HG03103 (cell line): ENCODE results near the gene DDIAS.
"Not testable (repeated sequence)": the region's sequence is repeated elsewhere in the genome, so short reads cannot be mapped to it uniquely, and the experiment has no call there.

Experiments used
- ATAC-seq: cut with Tn5 transposase; IDR thresholded peaks from one replicate; pipeline ENCODE4 v1.9.1; 2021; ENCODE audit warnings: low read depth; ENCODE audit not compliant: unreplicated experiment

Gene DDIAS

GRCh38 chr11:82960779-82961143 is 59.2 kb downstream of the DDIAS start:
- ATAC-seq: no peak

DNA sequence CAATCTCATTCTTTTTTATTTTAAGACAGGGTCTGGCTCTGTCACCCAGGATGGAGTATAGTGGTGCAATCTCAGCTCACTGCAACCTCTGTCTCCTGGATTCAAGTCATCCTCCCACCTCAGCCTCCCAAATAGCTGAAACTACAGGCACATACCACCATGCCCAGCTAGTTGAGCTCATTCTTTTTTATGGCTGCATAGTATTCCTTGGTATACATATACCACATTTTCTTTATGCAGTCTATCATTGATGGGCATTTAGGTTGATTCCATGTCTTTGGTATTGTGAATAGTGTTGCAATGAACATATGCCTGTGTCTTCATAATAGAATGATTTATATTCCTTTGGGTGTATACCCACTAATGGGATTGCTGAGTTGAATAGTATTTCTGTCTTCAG is 60.5 kb downstream of the DDIAS start:
- ATAC-seq: not testable (repeated sequence)

GRCh38 chr11:82967381-82967780 is 65.8 kb downstream of the DDIAS start:
- no peak for ATAC-seq

DNA sequence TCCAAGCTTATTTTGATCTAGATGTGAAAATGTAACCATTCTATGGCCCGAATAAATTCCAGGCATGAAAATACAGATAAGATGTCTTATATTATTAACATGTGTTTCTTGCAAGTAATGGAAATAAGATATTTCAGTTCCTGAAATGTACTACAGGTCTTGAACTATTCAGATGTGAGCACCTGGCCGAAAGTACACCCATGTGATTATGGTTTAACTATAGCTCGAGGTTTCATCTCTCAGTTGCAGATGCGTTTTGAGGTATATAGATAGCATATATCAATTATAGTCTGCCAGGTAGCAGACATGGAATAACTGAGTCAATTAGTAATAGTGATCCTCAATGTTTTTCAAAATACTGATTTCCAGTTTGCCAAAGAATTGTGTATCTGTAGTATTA is 68.3 kb downstream of the DDIAS start:
- peak; percentile 97 for ATAC-seq

DNA sequence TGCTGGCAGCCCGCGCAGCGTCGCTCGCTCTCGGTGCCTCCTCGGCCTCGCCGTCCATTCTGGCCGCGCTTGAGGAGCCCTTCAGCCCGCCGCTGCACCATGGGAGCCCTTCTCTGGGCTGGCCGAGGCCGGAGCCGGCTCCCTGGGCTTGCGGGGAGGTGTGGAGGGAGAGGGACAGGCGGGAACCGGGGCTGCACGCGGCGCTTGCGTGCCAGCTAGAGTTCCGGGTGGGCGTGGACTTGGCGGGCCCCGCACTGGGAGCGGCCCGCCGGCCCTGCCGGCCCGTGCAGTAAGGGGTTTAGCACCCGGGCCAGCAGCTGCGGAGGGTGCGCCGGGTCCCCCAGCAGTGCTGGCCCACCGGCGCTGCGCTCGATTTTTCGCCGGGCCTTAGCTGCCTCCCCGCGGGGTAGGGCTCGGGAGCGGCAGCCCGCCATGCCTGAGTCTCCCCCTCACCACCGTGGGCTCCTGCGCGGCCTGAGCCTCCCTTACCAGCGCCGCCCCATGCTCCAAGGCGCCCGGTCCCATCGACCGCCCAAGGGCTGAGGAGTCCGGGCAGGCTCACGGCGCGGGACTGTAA is 69.1 kb downstream of the DDIAS start:
- not testable (repeated sequence) for ATAC-seq

- not testable (repeated sequence) for ATAC-seq
These were observed 70.0 kb downstream of the DDIAS start for GRCh38 chr11:82971519-82971946.

GRCh38 chr11:82972103-82972502 is 70.6 kb downstream of the DDIAS start:
- no peak for ATAC-seq

GRCh38 chr11:82974135-82974534 is 72.6 kb downstream of the DDIAS start:
- ATAC-seq: no peak

DNA sequence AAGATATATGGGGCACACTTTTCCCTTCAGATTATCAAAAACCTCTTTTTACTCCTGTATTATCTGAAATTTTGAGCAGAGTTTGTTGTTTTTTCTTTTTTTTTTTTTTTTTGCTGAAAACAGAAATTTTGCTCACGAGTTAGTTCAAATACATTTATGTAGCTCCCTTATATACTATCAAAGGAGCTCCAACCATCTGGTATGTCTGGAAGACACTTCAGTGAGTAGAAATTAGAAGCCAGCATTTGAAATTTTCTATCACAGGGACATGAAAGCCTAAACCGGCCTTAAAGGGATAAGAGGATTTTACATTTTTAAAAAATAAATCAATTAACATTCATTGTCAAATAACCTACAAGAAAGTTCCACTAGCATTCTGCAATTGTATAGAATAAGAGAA is 73.3 kb downstream of the DDIAS start:
- no peak for ATAC-seq

DNA sequence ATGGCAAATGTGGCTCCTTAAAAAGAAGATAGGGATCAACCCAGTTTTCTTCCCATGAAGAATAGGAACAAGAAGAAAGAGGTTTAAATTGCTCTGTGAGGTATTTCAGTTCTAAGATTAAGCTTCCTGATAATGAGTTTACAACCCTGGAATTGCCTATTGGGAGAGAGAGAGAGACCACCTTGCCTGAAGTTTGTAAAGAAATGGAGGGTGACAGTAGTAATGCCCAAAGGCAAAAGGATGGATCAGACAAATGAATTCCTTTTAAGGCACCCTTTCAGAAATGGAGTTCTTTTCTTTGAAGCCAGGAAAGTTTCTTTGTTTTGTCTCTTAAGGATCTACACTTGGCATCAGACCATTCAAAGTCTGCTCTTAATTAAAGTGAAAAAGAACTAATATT is 74.3 kb downstream of the DDIAS start:
- ATAC-seq: no peak

GRCh38 chr11:82976786-82977185 is 75.2 kb downstream of the DDIAS start:
- no peak for ATAC-seq

DNA sequence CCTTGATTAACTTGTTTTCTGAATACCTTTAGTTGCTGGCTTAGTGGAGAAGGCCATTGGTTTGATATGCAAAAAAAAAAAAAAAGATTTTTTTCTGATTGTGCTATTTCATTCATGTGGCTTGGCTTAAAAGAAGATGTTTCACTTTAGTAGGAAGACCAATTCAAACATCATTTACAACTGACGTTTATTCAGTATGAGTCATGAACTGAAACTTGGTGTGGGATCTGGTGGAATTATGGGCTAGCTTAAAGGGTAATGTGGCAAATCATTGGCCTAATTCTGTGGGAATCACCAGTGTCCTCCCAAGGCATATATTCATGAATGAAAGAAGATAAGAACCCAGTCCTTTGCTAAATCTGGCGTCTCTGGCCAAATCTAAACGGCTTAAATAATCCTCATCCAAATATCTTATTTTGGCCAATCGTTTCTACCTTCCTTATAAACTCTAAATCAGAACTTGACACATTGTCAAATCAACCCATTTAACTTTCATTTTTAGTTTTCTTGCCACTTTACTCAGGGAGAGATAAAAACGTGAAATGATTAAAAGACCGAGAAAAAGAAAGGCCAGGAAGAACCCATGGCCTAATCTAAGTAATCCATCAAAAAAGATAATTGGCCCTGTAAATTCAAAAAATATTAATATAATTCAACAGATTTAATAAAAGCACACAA is 77.0 kb downstream of the DDIAS start:
- ATAC-seq: no peak

GRCh38 chr11:82979824-82980223 is 78.3 kb downstream of the DDIAS start:
- no peak for ATAC-seq

DNA sequence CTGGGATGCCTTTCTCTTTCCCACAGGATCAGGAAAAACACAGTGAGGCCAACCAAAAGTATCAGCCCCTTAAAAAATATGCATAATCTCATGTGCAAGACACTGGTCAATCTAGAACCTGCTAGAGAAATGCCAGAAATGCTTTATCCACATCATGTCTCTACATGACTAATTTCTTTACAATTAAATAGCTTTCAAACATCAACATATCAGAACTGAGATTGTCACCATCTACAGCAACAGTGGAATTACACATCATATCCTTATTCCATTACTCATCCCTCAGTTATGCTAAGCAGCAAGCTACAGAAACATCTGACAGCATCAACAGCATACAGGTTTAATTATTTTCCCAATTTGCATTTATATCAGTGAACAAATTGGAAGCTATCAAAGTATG is 78.8 kb downstream of the DDIAS start:
- ATAC-seq: no peak

- ATAC-seq: no peak
These were observed 79.4 kb downstream of the DDIAS start for GRCh38 chr11:82980947-82981346.

DNA sequence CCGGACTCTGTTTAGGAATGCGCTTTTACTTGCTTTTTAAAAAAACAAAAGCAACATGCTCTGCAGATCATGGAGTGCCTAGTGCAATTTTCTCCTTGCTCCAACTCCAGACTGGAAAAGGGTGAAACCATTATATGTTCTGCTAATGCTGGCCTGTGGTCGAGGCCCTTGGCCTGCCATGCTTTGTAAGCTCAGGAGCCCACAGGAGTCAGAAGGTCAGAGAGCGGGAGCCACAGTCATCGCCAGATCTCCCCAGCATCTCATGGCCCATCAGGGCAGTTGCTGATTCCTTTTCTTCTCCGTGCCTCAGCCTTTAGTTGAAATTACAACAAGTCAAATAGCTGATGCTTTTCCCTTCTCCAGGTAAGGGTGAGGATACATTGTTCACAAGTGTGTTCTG is 80.3 kb downstream of the DDIAS start:
- no peak for ATAC-seq
